Measurements from ENCODE around the gene BARD1.
"Not testable (repeated sequence)": the region's sequence is repeated elsewhere in the genome, so short reads cannot be mapped to it uniquely, and the experiment has no call there.

DNA sequence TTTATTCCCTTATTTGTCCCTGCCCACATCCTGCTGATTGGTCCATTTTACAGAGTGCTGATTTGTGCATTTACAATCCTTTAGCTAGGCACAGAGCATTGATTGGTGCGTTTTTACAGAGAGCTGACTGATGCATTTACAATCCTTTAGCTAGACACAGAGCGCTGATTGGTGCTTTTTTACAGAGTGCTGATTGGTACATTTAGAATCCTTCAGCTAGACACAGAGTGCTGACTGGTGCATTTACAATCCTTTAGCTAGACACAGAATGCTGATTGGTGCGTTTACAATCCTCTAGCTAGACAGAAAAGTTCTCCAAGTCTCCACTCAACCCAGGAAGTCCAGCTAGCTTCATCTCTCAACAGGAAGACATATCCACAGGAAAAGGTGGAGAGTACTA, 91.6 kb downstream of the BARD1 start:
- not testable (repeated sequence) for TF ChIP-seq EZH2phosphoT487 (IDR thresholded peaks at IDR 0.05; ENCODE audit: insufficient read depth, low read depth); EZH2 (IDR thresholded peaks at IDR 0.05; ENCODE audit: insufficient read depth, poor library complexity, severe bottlenecking)
